Activated naive CD4-positive, alpha-beta T cell (primary cell): ENCODE data around the gene IMMP2L.

Experiments
- DNase-seq, 4 experiments: peaks; one replicate each; lab custom pipeline; 2025; lab: John Stamatoyannopoulos, UW

Gene IMMP2L

GRCh38 chr7:111150709-111151108 is 411.6 kb downstream of the IMMP2L start:
- no peak for DNase-seq

GRCh38 chr7:111147708-111148533 is 414.4 kb downstream of the IMMP2L start:
- no peak for DNase-seq

GRCh38 chr7:111146136-111146535 is 416.2 kb downstream of the IMMP2L start:
- DNase-seq = no peak

GRCh38 chr7:111145472-111145871 is 416.8 kb downstream of the IMMP2L start:
- DNase-seq = no peak

GRCh38 chr7:111140091-111140865 is 422.0 kb downstream of the IMMP2L start:
- no peak for DNase-seq

GRCh38 chr7:111138586-111138985 is 423.7 kb downstream of the IMMP2L start:
- no peak for DNase-seq

- DNase-seq = peak in 1 of 4 experiments; percentile 25
These were observed 424.1 kb downstream of the IMMP2L start for GRCh38 chr7:111138193-111138569.

GRCh38 chr7:111137296-111138192 is 424.7 kb downstream of the IMMP2L start:
- no peak for DNase-seq

- DNase-seq = no peak
These were observed 429.5 kb downstream of the IMMP2L start for GRCh38 chr7:111132833-111133232.

GRCh38 chr7:111129435-111129834 is 432.9 kb downstream of the IMMP2L start:
- DNase-seq = no peak

- no peak for DNase-seq
These were observed 435.3 kb downstream of the IMMP2L start for GRCh38 chr7:111126987-111127386.

- no peak for DNase-seq
These were observed 446.3 kb downstream of the IMMP2L start for GRCh38 chr7:111115966-111116365.

GRCh38 chr7:111113263-111114017 is 448.9 kb downstream of the IMMP2L start:
- no peak for DNase-seq

GRCh38 chr7:111112439-111112838 is 449.9 kb downstream of the IMMP2L start:
- no peak for DNase-seq

- DNase-seq = no peak
These were observed 453.8 kb downstream of the IMMP2L start for GRCh38 chr7:111108496-111108895.

- DNase-seq = no peak
These were observed 454.3 kb downstream of the IMMP2L start for GRCh38 chr7:111108000-111108399.

GRCh38 chr7:111107579-111107978 is 454.7 kb downstream of the IMMP2L start:
- no peak for DNase-seq

GRCh38 chr7:111105269-111105668 is 457.0 kb downstream of the IMMP2L start:
- no peak for DNase-seq

- no peak for DNase-seq
These were observed 457.6 kb downstream of the IMMP2L start for GRCh38 chr7:111104710-111105109.

- no peak for DNase-seq
These were observed 458.5 kb downstream of the IMMP2L start for GRCh38 chr7:111103678-111104274.

GRCh38 chr7:111103136-111103535 is 459.2 kb downstream of the IMMP2L start:
- no peak for DNase-seq
